HepG2 (cell line): ENCODE results near the gene SIK3. TPM values are rescaled to one million over a fixed set of nuclear protein-coding genes. Genes with fewer than 3 reads are reported as not detected.
A peak's percentile ranks its signal among the peaks of the same experiment; 100 is the strongest.

Experiments
- FOXK1 ChIP-seq: sonication (generic); formaldehyde crosslinking; IDR thresholded peaks from 2 replicates; pipeline ENCODE4 v1.4.0; 2020; ENCODE audit warnings: low read depth, missing genetic modification reagents, borderline replicate concordance
- HDAC6 ChIP-seq: fragments of 200-600 bp; sonication (generic); IDR thresholded peaks from 2 replicates; pipeline ENCODE4 v1.7.0; 2017; ENCODE audit warnings: mild to moderate bottlenecking, antibody characterized with exemption, low read length, low read depth
- HMGXB4 ChIP-seq, 2 experiments: sonication (generic) in 1 of 2; formaldehyde crosslinking in 1 of 2; IDR thresholded peaks; 2 replicates each; pipeline versions ENCODE4 v1.4.0 to v1.6.1; 2018 to 2020; ENCODE audit warnings: missing genetic modification reagents in 2 of 2, borderline replicate concordance in 1 of 2, low read depth in 1 of 2, mild to moderate bottlenecking in 1 of 2, missing biosample characterization in 1 of 2
- KLF11 ChIP-seq: IDR thresholded peaks from 2 replicates; pipeline ENCODE4 v1.6.1; 2016; ENCODE audit warnings: missing compliant biosample characterization
- MAX ChIP-seq: IDR thresholded peaks from 2 replicates; pipeline ENCODE4 v1.6.1; 2012; ENCODE audit warnings: inconsistent platforms
- NR2C2 ChIP-seq: sonication (generic); formaldehyde crosslinking; IDR thresholded peaks from 2 replicates; pipeline ENCODE4 v1.4.0; 2020; ENCODE audit warnings: missing genetic modification reagents, mild to moderate bottlenecking, moderate library complexity, borderline replicate concordance
- POLR2A ChIP-seq, 2 experiments: IDR thresholded peaks; 2 replicates each; pipeline ENCODE4 v1.6.1; 2011; ENCODE audit warnings: low read depth in 2 of 2, low read length in 2 of 2, mild to moderate bottlenecking in 1 of 2, moderate library complexity in 1 of 2; ENCODE audit not compliant: insufficient read depth in 1 of 2
- PRDM10 ChIP-seq: sonication (generic); formaldehyde crosslinking; IDR thresholded peaks from 2 replicates; pipeline ENCODE4 v1.4.0; 2020; ENCODE audit warnings: low read depth, missing genetic modification reagents
- REL ChIP-seq: sonication (generic); formaldehyde crosslinking; conservative IDR thresholded peaks from 2 replicates; pipeline ENCODE4 v1.8.0; 2022; ENCODE audit warnings: mild to moderate bottlenecking, missing genetic modification reagents, moderate library complexity
- SATB2 ChIP-seq: sonication (generic); formaldehyde crosslinking; IDR thresholded peaks from 2 replicates; pipeline ENCODE4 v1.5.0; 2020; ENCODE audit warnings: missing genetic modification reagents
- SRSF9 ChIP-seq: fragments of 200-400 bp; formaldehyde crosslinking; IDR thresholded peaks from 2 replicates; pipeline ENCODE4 v1.6.1; 2018; ENCODE audit warnings: borderline replicate concordance, mild to moderate bottlenecking, low read depth, low read length; ENCODE audit not compliant: insufficient read depth, poor library complexity, severe bottlenecking
- ZKSCAN5 ChIP-seq: sonication (generic); formaldehyde crosslinking; IDR thresholded peaks from 2 replicates; pipeline ENCODE4 v1.5.1; 2020; ENCODE audit warnings: mild to moderate bottlenecking, missing genetic modification reagents
- ZNF232 ChIP-seq: sonication (generic); formaldehyde crosslinking; IDR thresholded peaks from 2 replicates; pipeline ENCODE4 v1.4.0; 2020; ENCODE audit warnings: missing genetic modification reagents, borderline replicate concordance
- ZNF841 ChIP-seq: sonication (generic); formaldehyde crosslinking; IDR thresholded peaks from 2 replicates; pipeline ENCODE4 v1.8.1; 2023; ENCODE audit warnings: missing genetic modification reagents, borderline replicate concordance
- polyA plus RNA-seq, 8 experiments: library from polyadenylated mRNA; depleted of rRNA in 3 of 8; stranded (reverse) in 7 of 8; unstranded in 1 of 8; fragments of >200 nt; fragmentation: Illumina TruSeq in 4 of 8; extraction: Trizol in 4 of 8; gene quantifications; 2 replicates each; pipeline versions ENCODE4 v1.2.1 to v1.2.3, GENCODE V29; 2011 to 2016; ENCODE audit warnings: low read depth in 4 of 8, missing spikeins in 1 of 8, mixed read lengths in 1 of 8; ENCODE audit not compliant: insufficient read depth in 1 of 8
- total RNA-seq, 5 experiments: library from RNA; depleted of rRNA; stranded (reverse); fragments of >200 nt; fragmentation: Illumina TruSeq; extraction: Trizol; gene quantifications; 2 replicates each; pipeline ENCODE4 v1.2.3, GENCODE V29; 2016; ENCODE audit warnings: low read depth in 1 of 5
- TF ChIP-seq, protein P1 (sequence below): IDR thresholded peaks from 2 replicates; pipeline ENCODE4 v1.6.1; 2016; ENCODE audit warnings: missing biosample characterization, missing genetic modification reagents, low read depth
- TF ChIP-seq, protein P2 (sequence below): sonication (generic); formaldehyde crosslinking; IDR thresholded peaks from 2 replicates; pipeline ENCODE4 v1.4.0; 2020; ENCODE audit warnings: missing genetic modification reagents
- TF ChIP-seq, protein P3 (sequence below): sonication (generic); formaldehyde crosslinking; IDR thresholded peaks from 2 replicates; pipeline ENCODE4 v1.5.0; 2020; ENCODE audit warnings: mild to moderate bottlenecking, missing genetic modification reagents

Gene SIK3
- total and polyA plus RNA-seq, 2 of the 13 experiments (the other 11 are each of a cell fraction or from before 2014, with no cell fraction given), result 5.7 to 9.8 TPM

DNA sequence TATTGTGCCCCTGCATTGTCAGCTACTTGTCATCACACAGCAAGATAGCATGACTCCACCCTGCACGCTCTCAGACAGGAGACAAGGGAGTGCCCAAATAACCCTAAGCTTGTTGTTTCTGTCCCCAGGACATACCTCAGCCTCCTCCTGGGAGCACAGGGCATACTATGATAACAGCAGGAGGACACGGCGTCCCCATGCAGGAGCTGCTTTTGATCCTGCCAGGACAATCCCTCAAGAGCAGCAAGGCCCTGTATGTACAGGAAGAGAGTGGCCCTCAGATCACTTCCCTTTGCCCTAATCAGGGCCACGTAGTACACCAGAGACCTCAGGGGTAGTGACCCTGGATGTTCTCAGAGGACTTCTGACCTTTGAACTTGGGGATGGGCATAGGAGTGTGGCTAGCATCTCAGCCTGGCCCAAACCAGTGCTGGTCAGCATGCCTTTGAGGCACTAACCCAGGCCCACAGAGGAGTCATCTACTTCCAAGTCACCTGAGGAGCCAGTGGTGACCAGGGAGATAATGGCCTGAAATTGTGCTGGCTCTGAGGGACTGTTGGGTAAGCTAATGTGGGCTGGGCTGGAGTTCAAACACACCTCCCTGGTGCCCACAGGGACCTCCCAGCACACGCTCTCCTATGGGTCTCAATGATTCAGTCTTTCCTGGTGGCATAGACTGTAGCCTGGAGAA lies 284.3 kb downstream of the SIK3 start (continued):
- TF ChIP-seq, protein P1, sequence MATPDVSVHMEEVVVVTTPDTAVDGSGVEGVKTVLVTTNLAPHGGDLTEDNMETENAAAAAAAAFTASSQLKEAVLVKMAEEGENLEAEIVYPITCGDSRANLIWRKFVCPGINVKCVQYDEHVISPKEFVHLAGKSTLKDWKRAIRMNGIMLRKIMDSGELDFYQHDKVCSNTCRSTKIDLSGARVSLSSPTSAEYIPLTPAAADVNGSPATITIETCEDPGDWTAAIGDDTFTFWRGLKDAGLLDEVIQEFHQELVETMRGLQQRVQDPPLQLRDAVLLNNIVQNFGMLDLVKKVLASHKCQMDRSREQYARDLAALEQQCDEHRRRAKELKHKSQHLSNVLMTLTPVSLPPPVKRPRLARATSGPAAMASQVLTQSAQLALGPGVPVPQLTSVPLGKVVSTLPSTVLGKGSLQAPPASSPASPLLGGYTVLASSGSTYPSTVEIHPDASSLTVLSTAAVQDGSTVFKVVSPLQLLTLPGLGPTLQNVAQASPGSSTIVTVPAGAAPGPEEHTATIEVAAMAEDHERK, result no peak
- TF ChIP-seq POLR2A (IDR thresholded peaks at IDR 0.05; ENCODE audit: insufficient read depth in 1 of 2, low read depth in 2 of 2, low read length in 2 of 2), result peak in 1 of 2 experiments; percentile 24; a peak in 1 of 4 replicates
- TF ChIP-seq MAX, result 0 out of 2 replicates have a peak, but pooled peaks have one; percentile 20
- no peak for TF ChIP-seq HMGXB4 (CRISPR knock-in tag; IDR thresholded peaks at IDR 0.05; ENCODE audit: borderline replicate concordance in 1 of 2, low read depth in 1 of 2)
- no peak for TF ChIP-seq REL (CRISPR knock-in tag)
- no peak for TF ChIP-seq FOXK1 (CRISPR knock-in tag)
- peak; percentile 88 for TF ChIP-seq NR2C2 (CRISPR knock-in tag)
- TF ChIP-seq ZNF232 (CRISPR knock-in tag), result no peak
- TF ChIP-seq, protein P2, sequence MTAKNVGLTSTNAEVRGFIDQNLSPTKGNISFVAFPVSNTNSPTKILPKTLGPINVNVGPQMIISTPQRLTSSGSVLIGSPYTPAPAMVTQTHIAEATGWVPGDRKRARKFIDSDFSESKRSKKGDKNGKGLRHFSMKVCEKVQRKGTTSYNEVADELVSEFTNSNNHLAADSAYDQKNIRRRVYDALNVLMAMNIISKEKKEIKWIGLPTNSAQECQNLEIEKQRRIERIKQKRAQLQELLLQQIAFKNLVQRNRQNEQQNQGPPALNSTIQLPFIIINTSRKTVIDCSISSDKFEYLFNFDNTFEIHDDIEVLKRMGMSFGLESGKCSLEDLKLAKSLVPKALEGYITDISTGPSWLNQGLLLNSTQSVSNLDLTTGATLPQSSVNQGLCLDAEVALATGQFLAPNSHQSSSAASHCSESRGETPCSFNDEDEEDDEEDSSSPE (CRISPR knock-in tag), result no peak
- TF ChIP-seq ZKSCAN5 (CRISPR knock-in tag), result peak; percentile 50
- no peak for TF ChIP-seq SRSF9
- TF ChIP-seq KLF11 (CRISPR knock-in tag), result 0 out of 2 replicates have a peak, but pooled peaks have one; percentile 33
- no peak for TF ChIP-seq HDAC6
- TF ChIP-seq SATB2, result no peak
- no peak for TF ChIP-seq ZNF841 (CRISPR knock-in tag)
- TF ChIP-seq, protein P3, sequence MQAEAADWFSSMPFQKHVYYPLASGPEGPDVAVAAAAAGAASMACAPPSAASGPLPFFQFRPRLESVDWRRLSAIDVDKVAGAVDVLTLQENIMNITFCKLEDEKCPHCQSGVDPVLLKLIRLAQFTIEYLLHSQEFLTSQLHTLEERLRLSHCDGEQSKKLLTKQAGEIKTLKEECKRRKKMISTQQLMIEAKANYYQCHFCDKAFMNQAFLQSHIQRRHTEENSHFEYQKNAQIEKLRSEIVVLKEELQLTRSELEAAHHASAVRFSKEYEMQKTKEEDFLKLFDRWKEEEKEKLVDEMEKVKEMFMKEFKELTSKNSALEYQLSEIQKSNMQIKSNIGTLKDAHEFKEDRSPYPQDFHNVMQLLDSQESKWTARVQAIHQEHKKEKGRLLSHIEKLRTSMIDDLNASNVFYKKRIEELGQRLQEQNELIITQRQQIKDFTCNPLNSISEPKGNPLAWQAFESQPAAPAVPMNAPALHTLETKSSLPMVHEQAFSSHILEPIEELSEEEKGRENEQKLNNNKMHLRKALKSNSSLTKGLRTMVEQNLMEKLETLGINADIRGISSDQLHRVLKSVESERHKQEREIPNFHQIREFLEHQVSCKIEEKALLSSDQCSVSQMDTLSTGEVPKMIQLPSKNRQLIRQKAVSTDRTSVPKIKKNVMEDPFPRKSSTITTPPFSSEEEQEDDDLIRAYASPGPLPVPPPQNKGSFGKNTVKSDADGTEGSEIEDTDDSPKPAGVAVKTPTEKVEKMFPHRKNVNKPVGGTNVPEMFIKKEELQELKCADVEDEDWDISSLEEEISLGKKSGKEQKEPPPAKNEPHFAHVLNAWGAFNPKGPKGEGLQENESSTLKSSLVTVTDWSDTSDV (CRISPR knock-in tag), result no peak
- 0 out of 2 replicates have a peak, but pooled peaks have one; percentile 23 for TF ChIP-seq PRDM10 (CRISPR knock-in tag)
